Smooth muscle cell (in vitro differentiated cells): ENCODE results near the gene C22orf39. TPM values are rescaled to one million over a fixed set of nuclear protein-coding genes. Genes with fewer than 3 reads are reported as not detected.

Experiments
- DNase-seq: peaks from one replicate; lab custom pipeline; 2025; ENCODE audit not compliant: unreplicated experiment; lab: John Stamatoyannopoulos, UW
- H2AFZ ChIP-seq: fragments of 200-600 bp; sonication (generic); 2 replicates; pipeline ENCODE4 v1.6.0; 2016; ENCODE audit warnings: antibody characterized with exemption, low read depth, mild to moderate bottlenecking
- H3F3A ChIP-seq: fragments of 200-600 bp; sonication (generic); 2 replicates; pipeline ENCODE4 v1.6.0; 2017; ENCODE audit warnings: antibody characterized with exemption, low read depth
- H3K27ac ChIP-seq: fragments of 200-600 bp; sonication (generic); 2 replicates; pipeline ENCODE4 v1.5.1; 2016; ENCODE audit warnings: low read depth, mild to moderate bottlenecking
- H3K27me3 ChIP-seq: fragments of 200-600 bp; sonication (generic); 2 replicates; pipeline ENCODE4 v1.6.1; 2016; ENCODE audit warnings: low read depth, mild to moderate bottlenecking
- H3K36me3 ChIP-seq: fragments of 200-600 bp; sonication (generic); 2 replicates; pipeline ENCODE4 v1.5.1; 2016; ENCODE audit warnings: low read depth
- H3K4me1 ChIP-seq: fragments of 200-600 bp; sonication (generic); 2 replicates; pipeline ENCODE4 v1.5.1; 2016; ENCODE audit warnings: low read depth
- H3K4me2 ChIP-seq: fragments of 200-600 bp; sonication (generic); 2 replicates; pipeline ENCODE4 v1.6.0; 2016; ENCODE audit warnings: mild to moderate bottlenecking
- H3K4me3 ChIP-seq: fragments of 200-600 bp; sonication (generic); 2 replicates; pipeline ENCODE4 v1.5.1; 2016; ENCODE audit warnings: mild to moderate bottlenecking
- H3K79me2 ChIP-seq: fragments of 200-600 bp; sonication (generic); 2 replicates; pipeline ENCODE4 v1.6.0; 2016; ENCODE audit warnings: low read depth, mild to moderate bottlenecking
- H3K9ac ChIP-seq: fragments of 200-600 bp; sonication (generic); 2 replicates; pipeline ENCODE4 v1.6.0; 2016; ENCODE audit warnings: low read depth
- H3K9me3 ChIP-seq: fragments of 200-600 bp; sonication (generic); replicated peaks from 2 replicates; pipeline ENCODE4 v1.5.1; 2016; ENCODE audit warnings: low read depth
- H4K20me1 ChIP-seq: fragments of 200-600 bp; sonication (generic); 2 replicates; pipeline ENCODE4 v1.6.0; 2016; ENCODE audit warnings: low read depth
- CTCF ChIP-seq: fragments of 200-600 bp; sonication (generic); IDR thresholded peaks from 2 replicates; pipeline ENCODE4 v1.5.1; 2017; ENCODE audit warnings: borderline replicate concordance, mild to moderate bottlenecking, antibody characterized with exemption; ENCODE audit not compliant: insufficient read depth, poor library complexity, severe bottlenecking
- WGBS: methylation state at CpG from one replicate; pipeline ENCODE4 v1.1.7; 2016; ENCODE audit warnings: low lambda C conversion rate; 5-methylcytosine and 5-hydroxymethylcytosine counted together
- polyA plus RNA-seq: library from polyadenylated mRNA; unstranded; fragments of >200 nt; fragmentation: Nextera tagmentation; extraction: Ambion mirVana; gene quantifications from 2 replicates; pipeline ENCODE4 v1.2.1, GENCODE V29; 2016
- total RNA-seq: library from RNA; depleted of rRNA; stranded (reverse); fragments of >200 nt; gene quantifications from 2 replicates; pipeline ENCODE4 v1.2.3, GENCODE V29; 2014

Gene C22orf39
- total and polyA plus RNA-seq, 2 experiments from 2014 or later = 16.5 to 29.5 TPM

- Histone ChIP-seq H3K79me2 (peaks cover 52% of the 10 kb centered on the region), H4K20me1 (peaks cover 36% of the 10 kb centered on the region)
These were observed 3.8 kb downstream of the C22orf39 start for GRCh38 chr22:19443544-19444211.

GRCh38 chr22:19442166-19442565 is 5.3 kb downstream of the C22orf39 start:
- no peak overlapping the region for H3K4me3 ChIP-seq
- no peak for TF ChIP-seq CTCF
- no peak overlapping the region for H2AFZ ChIP-seq
- no peaks in the 10 kb centered on the region for H3F3A ChIP-seq
- no peaks in the 10 kb centered on the region for H3K36me3 ChIP-seq
- no peak for DNase-seq
- H3K4me2 ChIP-seq = no peak overlapping the region
- peaks cover 36% of the 10 kb centered on the region for H4K20me1 ChIP-seq
- no peak overlapping the region for H3K27ac ChIP-seq
- no peaks in the 10 kb centered on the region for H3K9me3 ChIP-seq
- peaks cover 6% of the 10 kb centered on the region for H3K4me1 ChIP-seq
- H3K79me2 ChIP-seq = peaks cover 50% of the 10 kb centered on the region
- H3K9ac ChIP-seq = no peak overlapping the region
- H3K27me3 ChIP-seq = no peaks in the 10 kb centered on the region
- 97% methylated on average over 2 of the region's 2 CpGs for WGBS

More at GRCh38 chr22:19443544-19444211, 3.8 kb downstream of the C22orf39 start:
- Histone ChIP-seq H3K9ac (no peak overlapping the region), H3K4me3 (no peak overlapping the region), H3K4me2 (no peak overlapping the region), H3K27me3 (no peaks in the 10 kb centered on the region), H3K36me3 (no peaks in the 10 kb centered on the region), H2AFZ (no peak overlapping the region), H3F3A (no peaks in the 10 kb centered on the region), H3K9me3 (no peaks in the 10 kb centered on the region), H3K27ac (no peak overlapping the region), H3K4me1 (peaks cover 14% of the 10 kb centered on the region)
- no peak for TF ChIP-seq CTCF
- 78% methylated on average over 7 of the region's 7 CpGs for WGBS
- no peak for DNase-seq

GRCh38 chr22:19440411-19441195 is 6.9 kb downstream of the C22orf39 start:
- no peak overlapping the region for H3K9ac ChIP-seq
- H3K9me3 ChIP-seq = no peaks in the 10 kb centered on the region
- no peaks in the 10 kb centered on the region for H3K27me3 ChIP-seq
- peaks cover 24% of the 10 kb centered on the region for H4K20me1 ChIP-seq
- H3K36me3 ChIP-seq = no peaks in the 10 kb centered on the region
- H3K4me3 ChIP-seq = no peak overlapping the region
- WGBS = 83% methylated on average over 8 of the region's 8 CpGs
- no peaks in the 10 kb centered on the region for H3F3A ChIP-seq
- no peak overlapping the region for H3K27ac ChIP-seq
- no peak overlapping the region for H3K4me2 ChIP-seq
- peaks cover 34% of the 10 kb centered on the region for H3K79me2 ChIP-seq
- no peak for TF ChIP-seq CTCF
- no peak for DNase-seq
- H3K4me1 ChIP-seq = no peaks in the 10 kb centered on the region
- H2AFZ ChIP-seq = no peak overlapping the region
